G401.6 (cell line): ENCODE results near the gene NFXL1.

Experiments used
- FAIRE-seq: peaks from 2 replicates; lab custom pipeline; 2012; peaks lifted over from hg19 to GRCh38; lab: Jason Lieb, UNC

The NFXL1 gene

GRCh38 chr4:47882228-47882627, 32.2 kb downstream of the NFXL1 start:
- FAIRE-seq: no peak

GRCh38 chr4:47879458-47879857, 34.9 kb downstream of the NFXL1 start:
- no peak for FAIRE-seq

GRCh38 chr4:47876784-47877546, 37.4 kb downstream of the NFXL1 start:
- no peak for FAIRE-seq

DNA sequence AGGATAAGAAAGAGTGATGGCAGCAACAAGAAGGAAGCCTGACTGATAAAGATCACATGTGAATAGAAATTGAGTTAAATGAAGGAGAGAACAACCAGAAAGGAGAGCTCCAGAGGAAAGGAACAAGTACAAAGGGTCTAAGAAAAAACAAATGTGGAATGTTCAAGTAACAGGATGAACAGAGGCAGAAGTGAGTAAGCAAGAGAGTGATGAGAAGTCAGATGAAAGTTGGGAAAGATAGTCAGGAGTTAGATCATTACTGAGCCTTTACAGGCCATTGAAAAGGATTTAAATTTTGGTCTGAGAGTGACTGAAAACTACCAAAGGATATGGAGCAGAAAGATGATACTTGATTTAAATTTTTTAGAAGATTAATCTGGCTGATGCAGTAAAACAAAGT, 38.1 kb downstream of the NFXL1 start:
- FAIRE-seq: no peak

- no peak for FAIRE-seq
Observed at GRCh38 chr4:47873877-47874541, 40.4 kb downstream of the NFXL1 start.

DNA sequence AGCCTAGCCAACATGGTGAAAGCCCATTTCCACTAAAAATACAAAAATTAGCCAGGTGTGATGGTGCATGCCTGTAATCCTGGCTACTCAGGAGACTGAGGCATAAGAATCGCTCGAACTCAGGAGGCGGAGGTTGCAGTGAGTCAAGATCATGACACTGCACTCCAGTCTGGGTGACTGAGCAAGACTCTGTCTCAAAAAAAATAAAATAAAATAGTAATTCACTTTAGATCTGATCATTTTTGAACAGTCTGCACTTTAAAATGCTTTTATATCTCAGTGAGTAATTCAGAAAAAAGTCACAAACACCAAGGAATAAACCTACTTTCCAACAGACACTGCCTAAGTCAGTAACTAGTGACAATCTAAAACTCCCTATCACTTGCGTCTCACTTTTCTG, 50.9 kb downstream of the NFXL1 start:
- no peak for FAIRE-seq

DNA sequence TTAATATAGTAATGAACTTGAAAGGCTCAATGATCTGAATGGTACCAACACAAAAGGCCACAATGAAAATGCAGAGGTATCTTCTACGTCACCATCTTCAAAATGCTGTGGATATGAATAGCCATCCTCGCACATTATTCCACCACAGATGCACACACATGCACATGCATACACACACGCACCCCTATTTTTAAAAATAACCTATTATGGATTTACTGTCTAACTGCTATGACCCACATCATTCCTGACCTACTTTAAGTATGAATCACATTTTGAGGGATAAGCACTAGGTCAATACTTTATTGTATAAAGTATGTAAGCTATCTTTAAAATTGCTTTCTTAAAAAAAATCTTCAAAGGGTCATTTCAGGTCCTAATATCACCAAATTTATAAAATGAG, 52.1 kb downstream of the NFXL1 start:
- FAIRE-seq: no peak

- no peak for FAIRE-seq
Observed at GRCh38 chr4:47860305-47860704, 54.1 kb downstream of the NFXL1 start.

DNA sequence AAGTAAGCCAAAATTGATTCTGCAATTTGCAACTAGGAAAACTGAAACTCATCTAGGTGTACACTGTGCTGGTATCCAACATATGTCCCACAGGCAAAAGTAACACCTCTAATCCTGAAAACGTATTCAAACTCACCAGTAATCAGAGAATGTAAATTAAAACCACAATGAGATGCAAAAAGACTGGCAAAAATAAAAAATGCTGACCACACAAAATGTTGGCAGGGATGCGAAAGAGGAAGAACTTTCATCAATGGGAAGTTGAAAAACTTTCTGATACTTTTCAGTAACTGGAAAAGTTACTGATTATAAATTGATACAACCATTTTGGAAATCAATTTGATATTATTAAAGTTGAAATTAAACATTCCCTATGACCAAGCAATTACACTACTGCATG, 56.4 kb downstream of the NFXL1 start:
- no peak for FAIRE-seq

DNA sequence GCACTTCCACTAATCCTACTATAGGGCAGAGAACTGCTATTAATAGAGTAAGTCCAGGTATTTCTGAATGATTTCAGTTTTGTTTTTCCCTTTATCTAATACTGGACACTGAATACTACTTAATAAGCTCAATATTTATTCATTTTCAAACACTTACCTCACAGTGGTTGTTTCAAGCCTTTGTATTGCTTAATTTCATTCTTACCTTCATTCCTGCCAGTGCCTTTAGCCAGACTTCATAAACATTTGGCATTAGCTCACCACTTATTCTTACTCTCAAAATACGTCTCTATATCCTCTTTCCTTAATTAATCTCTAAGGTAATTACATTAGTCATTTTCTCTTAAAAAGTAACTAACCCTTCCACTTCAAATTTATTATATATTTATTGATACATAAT, 57.7 kb downstream of the NFXL1 start:
- no peak for FAIRE-seq

- FAIRE-seq: no peak
Observed at GRCh38 chr4:47855350-47855749, 59.0 kb downstream of the NFXL1 start.

DNA sequence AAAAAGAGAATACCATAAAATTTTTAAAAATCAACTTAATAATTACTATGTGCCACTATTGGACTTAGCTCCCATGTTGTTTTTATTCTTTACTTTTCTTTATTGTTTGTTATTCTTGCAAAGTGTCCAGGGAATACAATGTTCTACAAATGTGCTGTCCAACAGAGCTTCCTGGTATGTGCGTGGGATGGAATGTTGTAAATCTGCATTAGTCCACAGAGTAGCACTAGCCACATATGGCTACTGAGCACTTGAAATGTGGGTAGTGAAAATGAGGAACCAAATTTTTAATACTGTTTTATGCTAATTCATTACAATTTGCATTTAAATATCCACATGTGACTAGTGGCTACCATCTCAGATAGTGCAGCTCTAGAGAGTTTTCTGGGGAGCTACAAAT, 62.2 kb downstream of the NFXL1 start:
- peak; percentile 3 for FAIRE-seq

- FAIRE-seq: no peak
Observed at GRCh38 chr4:47849466-47849865, 64.9 kb downstream of the NFXL1 start.

DNA sequence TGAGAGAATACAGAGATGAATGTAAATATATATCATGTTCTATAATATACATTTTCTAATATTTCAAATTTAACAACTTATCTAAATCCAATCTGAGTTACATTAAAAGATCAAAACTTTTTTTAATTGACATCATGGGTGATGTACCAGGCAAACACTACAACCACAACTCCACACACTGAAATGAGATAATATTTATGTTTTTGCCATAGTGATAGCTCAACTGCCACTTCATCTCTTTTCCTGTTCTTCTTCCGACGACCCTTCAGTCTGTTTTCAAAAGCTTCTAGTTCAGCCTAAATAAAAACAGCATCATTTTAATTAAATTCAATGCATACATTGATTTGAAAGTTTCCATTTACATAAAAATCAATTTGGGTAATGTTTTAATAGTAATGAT, 66.3 kb downstream of the NFXL1 start:
- no peak for FAIRE-seq

DNA sequence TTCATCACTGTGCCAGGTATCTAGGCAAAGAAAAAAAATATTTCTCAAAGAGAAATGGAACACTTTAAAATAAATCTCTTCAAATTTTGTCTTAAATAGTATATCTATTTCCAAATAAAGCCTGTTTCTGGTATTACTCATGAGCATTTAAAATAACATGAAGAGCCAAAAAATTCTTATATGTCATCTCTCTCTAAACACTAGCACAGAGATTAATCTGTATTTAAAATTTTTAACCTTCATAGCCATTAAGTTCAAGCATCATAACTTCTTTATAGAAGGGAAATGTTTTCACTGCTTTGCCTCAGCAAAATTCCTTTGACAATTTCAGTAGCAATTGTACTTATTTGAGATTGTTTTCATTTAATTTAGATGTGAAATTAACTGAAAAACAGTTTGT, 71.4 kb downstream of the NFXL1 start:
- no peak for FAIRE-seq

GRCh38 chr4:47840291-47840690, 74.1 kb downstream of the NFXL1 start:
- FAIRE-seq: no peak

DNA sequence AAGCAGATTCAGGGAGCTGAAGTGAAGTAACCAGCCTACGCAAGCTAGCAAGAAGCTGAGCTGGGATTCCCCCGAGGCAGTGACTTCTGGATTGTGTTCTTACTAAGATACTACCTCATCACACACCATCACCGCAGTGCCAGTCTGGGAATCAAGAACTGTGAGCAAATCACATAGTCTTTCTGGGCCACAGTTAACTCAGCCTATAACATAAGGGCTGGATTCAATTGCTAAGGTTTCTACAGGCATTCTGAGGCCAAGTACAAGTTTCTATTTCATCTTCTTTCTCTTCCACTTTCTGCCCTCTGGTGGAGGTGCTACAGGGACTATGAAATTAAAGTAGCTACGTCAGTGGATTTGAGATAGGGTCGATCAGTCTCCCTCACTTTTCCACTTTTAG, 75.1 kb downstream of the NFXL1 start:
- peak; percentile 65 for FAIRE-seq

DNA sequence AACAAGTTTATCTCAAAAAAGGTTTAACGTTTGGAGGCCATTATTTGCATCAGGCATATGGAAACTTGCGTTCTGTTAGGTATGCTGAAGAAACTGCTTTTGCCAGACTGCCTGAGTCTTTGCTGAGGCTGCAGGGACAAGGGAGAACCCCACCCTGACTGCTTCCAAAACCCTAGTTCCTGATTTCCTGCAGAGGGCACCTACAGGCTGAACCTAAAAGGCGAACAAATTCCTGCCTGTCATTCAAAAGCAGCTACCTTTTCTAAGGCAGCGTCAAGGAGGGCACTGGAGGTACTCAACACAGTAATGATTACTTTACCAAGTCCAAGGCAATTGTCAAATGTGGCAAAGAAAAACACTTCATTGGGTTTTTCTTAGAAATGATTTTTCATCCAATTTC, 75.9 kb downstream of the NFXL1 start:
- no peak for FAIRE-seq

GRCh38 chr4:47837908-47838294, 76.5 kb downstream of the NFXL1 start, which contains the start of gene CORIN:
Gene CORIN, minus strand, starts transcription at chr4:47838067. Its CDS starts 118 bp downstream, at chr4:47837949.
- no peak for FAIRE-seq

- FAIRE-seq: no peak
Observed at GRCh38 chr4:47837094-47837907, 77.1 kb downstream of the NFXL1 start.

GRCh38 chr4:47836641-47837093, 77.7 kb downstream of the NFXL1 start:
- FAIRE-seq: peak; percentile 71

DNA sequence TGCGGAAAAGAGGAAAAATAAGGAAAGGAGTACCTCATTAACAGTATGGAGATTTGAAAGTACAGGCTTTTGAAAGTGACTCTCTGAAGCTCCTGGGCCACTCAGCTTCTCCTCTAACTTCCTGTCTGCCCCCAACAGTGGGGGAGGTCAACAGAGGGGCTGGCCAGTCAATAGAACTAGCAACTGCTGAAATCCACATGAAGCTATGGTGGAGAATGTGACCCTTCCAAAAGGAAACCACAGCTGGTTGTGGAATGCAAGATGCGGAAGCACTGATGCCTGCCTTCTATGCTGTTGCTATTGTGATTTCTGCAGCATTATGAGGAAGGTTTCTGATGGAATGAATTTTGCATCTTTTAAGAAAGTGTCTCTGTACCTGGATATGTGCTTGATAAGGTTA, 78.9 kb downstream of the NFXL1 start:
- FAIRE-seq: no peak
